Measurements from ENCODE around the gene SYNC.
A peak's percentile ranks its signal among the peaks of the same experiment; 100 is the strongest.

The SYNC gene

DNA sequence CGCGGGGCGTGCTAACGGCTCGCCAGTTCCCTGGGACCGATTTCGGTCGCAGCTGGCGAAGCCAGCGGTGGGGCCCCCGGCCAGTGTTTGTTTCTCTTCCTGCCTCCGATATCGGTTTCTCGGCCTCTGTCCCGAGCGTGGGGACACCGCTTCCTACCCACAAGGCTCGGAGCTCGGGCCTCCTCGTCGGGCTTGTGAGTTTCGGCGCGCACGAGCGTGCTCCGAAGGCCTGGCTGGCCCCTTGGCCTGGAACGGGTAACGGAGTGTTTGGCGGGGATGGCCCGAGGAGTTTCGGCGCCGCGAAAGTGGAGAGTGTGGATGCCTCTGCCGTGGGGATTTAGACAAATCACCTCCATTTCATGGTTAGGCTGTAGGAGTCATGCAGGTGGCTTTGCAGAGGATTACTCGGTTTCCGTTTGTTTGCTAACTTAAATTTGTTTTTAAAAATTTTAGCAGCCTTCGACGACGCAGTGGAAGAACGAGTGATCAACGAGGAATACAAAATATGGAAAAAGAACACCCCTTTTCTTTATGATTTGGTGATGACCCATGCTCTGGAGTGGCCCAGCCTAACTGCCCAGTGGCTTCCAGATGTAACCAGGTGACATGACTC is 51.0 kb downstream of the SYNC start:
- Histone ChIP-seq H2AK5ac (ENCODE audit: low read length) (no peak overlapping the region), H4K8ac (ENCODE audit: low read depth, low read length) (peak overlapping the region; percentile 17), H3K4me2 (ENCODE audit: low read length) (peak overlapping the region; percentile 17), H3K18ac (ENCODE audit: low read length) (peak overlapping the region; percentile 88), H3K79me2 (ENCODE audit: control insufficient read depth, insufficient read depth, low read length) (peaks cover 51% of the 10 kb centered on the region), H4K5ac (ENCODE audit: low read length) (no peak overlapping the region), H3K9ac (ENCODE audit: low read length) (peak overlapping the region; percentile 98), H3K4ac (ENCODE audit: low read depth, low read length) (peak overlapping the region; percentile 95), H2BK120ac (ENCODE audit: low read depth, low read length) (no peak overlapping the region), H3K27ac (ENCODE audit: low read depth, low read length) (peak overlapping the region; percentile 84), H2BK5ac (ENCODE audit: low read length) (peak overlapping the region; percentile 89), H3K36me3 (ENCODE audit: control insufficient read depth, insufficient read depth, low read length) (peaks cover 2% of the 10 kb centered on the region), H2BK15ac (replicated peaks; ENCODE audit: low read depth) (no peak overlapping the region), H3K56ac (ENCODE audit: low read length) (peak overlapping the region; percentile 95), H3K4me1 (ENCODE audit: control insufficient read depth, low read depth, low read length) (peaks cover 3% of the 10 kb centered on the region), H3K23ac (ENCODE audit: low read length) (peak overlapping the region; percentile 3), H3K79me1 (ENCODE audit: low read length) (peaks cover 6% of the 10 kb centered on the region), H3K4me3 (ENCODE audit: low read length) (peak overlapping the region; percentile 54), H3K27me3 (ENCODE audit: insufficient read depth, low read length, poor library complexity) (no peaks in the 10 kb centered on the region)
- DNase-seq, result no peak
- no CpG with 5 or more reads among the region's 43 CpGs for WGBS (ENCODE audit: extremely low coverage, insufficient coverage, low lambda C conversion rate)

- no peaks in the 10 kb centered on the region for H3K27me3 ChIP-seq (ENCODE audit: insufficient read depth, low read length, poor library complexity)
- H4K5ac ChIP-seq (ENCODE audit: low read length), result peak within 1 kb of the TSS; percentile 43
- H2BK15ac ChIP-seq (replicated peaks; ENCODE audit: low read depth), result no peak within 1 kb of the TSS
- H3K9ac ChIP-seq (ENCODE audit: low read length), result peak within 1 kb of the TSS; percentile 98
- peak within 1 kb of the TSS; percentile 95 for H3K27ac ChIP-seq (ENCODE audit: low read depth, low read length)
- peak within 1 kb of the TSS; percentile 97 for H3K18ac ChIP-seq (ENCODE audit: low read length)
- peak within 1 kb of the TSS; percentile 3 for H3K23ac ChIP-seq (ENCODE audit: low read length)
- H3K4me2 ChIP-seq (ENCODE audit: low read length), result peak within 1 kb of the TSS; percentile 35
- no CpG with 5 or more reads among the region's 67 CpGs for WGBS (ENCODE audit: extremely low coverage, insufficient coverage, low lambda C conversion rate)
- H2AK5ac ChIP-seq (ENCODE audit: low read length), result no peak within 1 kb of the TSS
- H3K36me3 ChIP-seq (ENCODE audit: control insufficient read depth, insufficient read depth, low read length), result peaks cover 2% of the 10 kb centered on the region
- peaks cover 3% of the 10 kb centered on the region for H3K4me1 ChIP-seq (ENCODE audit: control insufficient read depth, low read depth, low read length)
- peak within 1 kb of the TSS; percentile 95 for H3K4ac ChIP-seq (ENCODE audit: low read depth, low read length)
- DNase-seq, result peak; percentile 99
- peaks cover 6% of the 10 kb centered on the region for H3K79me1 ChIP-seq (ENCODE audit: low read length)
- H3K79me2 ChIP-seq (ENCODE audit: control insufficient read depth, insufficient read depth, low read length), result peaks cover 49% of the 10 kb centered on the region
- H3K4me3 ChIP-seq (ENCODE audit: low read length), result peak within 1 kb of the TSS; percentile 64
- H2BK5ac ChIP-seq (ENCODE audit: low read length), result peak within 1 kb of the TSS; percentile 89
- H2BK120ac ChIP-seq (ENCODE audit: low read depth, low read length), result peak within 1 kb of the TSS; percentile 84
- peak within 1 kb of the TSS; percentile 95 for H3K56ac ChIP-seq (ENCODE audit: low read length)
- H4K8ac ChIP-seq (ENCODE audit: low read depth, low read length), result peak within 1 kb of the TSS; percentile 97
Measured at GRCh38 chr1:32650752-32651460, 51.7 kb downstream of the SYNC start, which contains the start of gene RBBP4. Gene RBBP4, plus strand, starts transcription at chr1:32651208. Its CDS starts 99 bp downstream, at chr1:32651307.

GRCh38 chr1:32650248-32650751 is 52.3 kb downstream of the SYNC start, which contains the start of gene ZBTB8OS:
Gene ZBTB8OS, minus strand, starts transcription at chr1:32650550. Its CDS starts 21 bp downstream, at chr1:32650529.
- Histone ChIP-seq H3K79me2 (ENCODE audit: control insufficient read depth, insufficient read depth, low read length) (peaks cover 48% of the 10 kb centered on the region), H3K18ac (ENCODE audit: low read length) (peak within 1 kb of the TSS; percentile 97), H4K8ac (ENCODE audit: low read depth, low read length) (peak within 1 kb of the TSS; percentile 97), H3K27ac (ENCODE audit: low read depth, low read length) (peak within 1 kb of the TSS; percentile 95), H3K4me1 (ENCODE audit: control insufficient read depth, low read depth, low read length) (peaks cover 3% of the 10 kb centered on the region), H3K27me3 (ENCODE audit: insufficient read depth, low read length, poor library complexity) (no peaks in the 10 kb centered on the region), H3K4me3 (ENCODE audit: low read length) (peak within 1 kb of the TSS; percentile 64), H4K5ac (ENCODE audit: low read length) (peak within 1 kb of the TSS; percentile 43), H2BK15ac (replicated peaks; ENCODE audit: low read depth) (no peak within 1 kb of the TSS), H3K4ac (ENCODE audit: low read depth, low read length) (peak within 1 kb of the TSS; percentile 95), H3K36me3 (ENCODE audit: control insufficient read depth, insufficient read depth, low read length) (no peaks in the 10 kb centered on the region), H2BK5ac (ENCODE audit: low read length) (peak within 1 kb of the TSS; percentile 89), H3K4me2 (ENCODE audit: low read length) (peak within 1 kb of the TSS; percentile 35), H2BK120ac (ENCODE audit: low read depth, low read length) (peak within 1 kb of the TSS; percentile 84), H3K9ac (ENCODE audit: low read length) (peak within 1 kb of the TSS; percentile 98), H3K79me1 (ENCODE audit: low read length) (peaks cover 6% of the 10 kb centered on the region), H3K56ac (ENCODE audit: low read length) (peak within 1 kb of the TSS; percentile 95), H3K23ac (ENCODE audit: low read length) (peak within 1 kb of the TSS; percentile 3), H2AK5ac (ENCODE audit: low read length) (no peak within 1 kb of the TSS)
- WGBS (ENCODE audit: extremely low coverage, insufficient coverage, low lambda C conversion rate), result no CpG with 5 or more reads among the region's 21 CpGs
- DNase-seq, result peak; percentile 98

GRCh38 chr1:32647308-32648134 is 55.0 kb downstream of the SYNC start:
- Histone ChIP-seq H3K4me2 (ENCODE audit: low read length) (no peak overlapping the region), H3K4ac (ENCODE audit: low read depth, low read length) (no peak overlapping the region), H3K79me1 (ENCODE audit: low read length) (peaks cover 9% of the 10 kb centered on the region), H3K9ac (ENCODE audit: low read length) (no peak overlapping the region), H3K18ac (ENCODE audit: low read length) (no peak overlapping the region), H3K4me3 (ENCODE audit: low read length) (no peak overlapping the region), H3K56ac (ENCODE audit: low read length) (no peak overlapping the region), H2BK15ac (replicated peaks; ENCODE audit: low read depth) (no peak overlapping the region), H3K36me3 (ENCODE audit: control insufficient read depth, insufficient read depth, low read length) (no peaks in the 10 kb centered on the region), H3K23ac (ENCODE audit: low read length) (no peak overlapping the region), H3K27ac (ENCODE audit: low read depth, low read length) (no peak overlapping the region), H3K4me1 (ENCODE audit: control insufficient read depth, low read depth, low read length) (no peaks in the 10 kb centered on the region), H2BK120ac (ENCODE audit: low read depth, low read length) (no peak overlapping the region), H2BK5ac (ENCODE audit: low read length) (no peak overlapping the region), H3K79me2 (ENCODE audit: control insufficient read depth, insufficient read depth, low read length) (peaks cover 32% of the 10 kb centered on the region), H4K5ac (ENCODE audit: low read length) (no peak overlapping the region), H3K27me3 (ENCODE audit: insufficient read depth, low read length, poor library complexity) (no peaks in the 10 kb centered on the region), H2AK5ac (ENCODE audit: low read length) (no peak overlapping the region), H4K8ac (ENCODE audit: low read depth, low read length) (no peak overlapping the region)
- WGBS (ENCODE audit: extremely low coverage, insufficient coverage, low lambda C conversion rate), result no CpG with 5 or more reads among the region's 6 CpGs
- DNase-seq, result no peak

- no peak for DNase-seq
- H3K56ac ChIP-seq (ENCODE audit: low read length), result no peak overlapping the region
- H3K4me3 ChIP-seq (ENCODE audit: low read length), result no peak overlapping the region
- peak overlapping the region; percentile 73 for H3K27ac ChIP-seq (ENCODE audit: low read depth, low read length)
- H2BK120ac ChIP-seq (ENCODE audit: low read depth, low read length), result peak overlapping the region; percentile 28
- H3K18ac ChIP-seq (ENCODE audit: low read length), result no peak overlapping the region
- H3K79me2 ChIP-seq (ENCODE audit: control insufficient read depth, insufficient read depth, low read length), result peaks cover 19% of the 10 kb centered on the region
- no peak overlapping the region for H2BK15ac ChIP-seq (replicated peaks; ENCODE audit: low read depth)
- no peak overlapping the region for H3K23ac ChIP-seq (ENCODE audit: low read length)
- peak overlapping the region; percentile 56 for H4K8ac ChIP-seq (ENCODE audit: low read depth, low read length)
- no peak overlapping the region for H3K4ac ChIP-seq (ENCODE audit: low read depth, low read length)
- peaks cover 11% of the 10 kb centered on the region for H3K79me1 ChIP-seq (ENCODE audit: low read length)
- H4K5ac ChIP-seq (ENCODE audit: low read length), result no peak overlapping the region
- H3K4me1 ChIP-seq (ENCODE audit: control insufficient read depth, low read depth, low read length), result no peaks in the 10 kb centered on the region
- H2AK5ac ChIP-seq (ENCODE audit: low read length), result no peak overlapping the region
- H3K27me3 ChIP-seq (ENCODE audit: insufficient read depth, low read length, poor library complexity), result no peaks in the 10 kb centered on the region
- no peak overlapping the region for H3K4me2 ChIP-seq (ENCODE audit: low read length)
- H3K9ac ChIP-seq (ENCODE audit: low read length), result no peak overlapping the region
- no peak overlapping the region for H2BK5ac ChIP-seq (ENCODE audit: low read length)
- WGBS (ENCODE audit: extremely low coverage, insufficient coverage, low lambda C conversion rate), result no CpG with 5 or more reads among the region's 4 CpGs
- H3K36me3 ChIP-seq (ENCODE audit: control insufficient read depth, insufficient read depth, low read length), result no peaks in the 10 kb centered on the region
Measured at GRCh38 chr1:32644426-32644825, 58.1 kb downstream of the SYNC start.
